SK-N-MC (cell line): ENCODE results near the gene UQCRQ.

Experiments
- EZH2 ChIP-seq: fragments of 200-600 bp; sonication (generic); IDR thresholded peaks from one replicate; pipeline ENCODE4 v1.6.1; 2017; ENCODE audit warnings: antibody characterized with exemption
- FOXP2 ChIP-seq: optimal IDR thresholded peaks from 2 replicates; pipeline ENCODE3; 2011; ENCODE audit warnings: mild to moderate bottlenecking, moderate library complexity; ENCODE audit not compliant: insufficient read depth; ENCODE audit errors: extremely low read length, control extremely low read depth
- POLR2AphosphoS5 ChIP-seq: IDR thresholded peaks from 2 replicates; pipeline ENCODE4 v1.6.1; 2012; ENCODE audit warnings: mild to moderate bottlenecking, low read depth, low read length, borderline replicate concordance

- TF ChIP-seq EZH2 (no peak), POLR2AphosphoS5 (no peak), FOXP2 (no peak)
Observed at GRCh38 chr5:132836852-132837251, 29.6 kb upstream of the UQCRQ start.
